ENCODE data around the gene SHB. TPM values are rescaled to one million over a fixed set of nuclear protein-coding genes. Genes with fewer than 3 reads are reported as not detected.

The SHB gene
- total and polyA plus RNA-seq, 2 of the 13 experiments (the other 11 are each of a cell fraction or from before 2014, with no cell fraction given), result 19.4 to 20.7 TPM

DNA sequence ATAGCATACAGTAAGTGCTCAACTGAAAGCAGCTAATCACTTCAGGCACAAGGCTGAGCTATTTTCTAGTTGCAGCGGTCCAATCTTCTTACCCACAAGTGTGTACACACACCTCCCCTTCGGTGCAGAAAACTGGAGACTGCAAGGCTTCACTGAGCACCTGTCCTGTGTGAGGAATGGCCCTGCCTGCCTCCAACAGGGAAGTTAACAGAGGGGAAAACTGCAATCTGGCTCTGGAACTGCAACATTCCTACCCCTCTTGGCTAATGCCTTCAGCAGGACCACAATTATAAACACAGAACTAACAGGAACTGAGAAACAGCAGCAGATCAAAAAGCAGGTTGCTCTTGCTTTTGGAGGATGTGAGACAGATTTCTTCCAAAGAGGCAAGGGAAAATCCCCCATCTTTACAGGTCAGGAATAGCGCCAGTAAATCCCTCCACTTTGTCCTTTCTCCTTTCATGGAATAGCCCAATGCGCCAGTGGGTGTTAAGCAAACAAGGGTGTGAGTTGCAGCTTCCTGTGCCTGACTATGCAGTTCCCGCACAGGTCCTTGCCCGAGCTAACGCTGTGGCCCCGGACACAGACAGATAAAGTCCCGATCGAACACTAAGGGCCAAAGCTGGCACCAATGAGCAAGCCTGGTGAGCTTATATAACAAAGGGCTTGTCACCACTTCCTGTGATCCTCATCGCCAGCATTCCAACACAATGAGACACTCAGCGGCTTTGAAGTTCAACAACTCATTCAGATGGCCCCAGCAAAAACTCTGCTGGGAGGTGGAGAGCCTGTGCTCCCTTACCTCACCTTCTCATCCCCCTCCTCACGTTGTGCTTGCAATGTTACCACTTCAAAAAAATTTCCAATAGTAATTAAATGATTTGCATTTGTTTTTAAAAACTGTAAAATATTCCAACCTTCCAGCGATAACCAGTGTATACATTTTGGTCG, 21.5 kb downstream of the SHB start (continued):
- TF ChIP-seq, protein P1, sequence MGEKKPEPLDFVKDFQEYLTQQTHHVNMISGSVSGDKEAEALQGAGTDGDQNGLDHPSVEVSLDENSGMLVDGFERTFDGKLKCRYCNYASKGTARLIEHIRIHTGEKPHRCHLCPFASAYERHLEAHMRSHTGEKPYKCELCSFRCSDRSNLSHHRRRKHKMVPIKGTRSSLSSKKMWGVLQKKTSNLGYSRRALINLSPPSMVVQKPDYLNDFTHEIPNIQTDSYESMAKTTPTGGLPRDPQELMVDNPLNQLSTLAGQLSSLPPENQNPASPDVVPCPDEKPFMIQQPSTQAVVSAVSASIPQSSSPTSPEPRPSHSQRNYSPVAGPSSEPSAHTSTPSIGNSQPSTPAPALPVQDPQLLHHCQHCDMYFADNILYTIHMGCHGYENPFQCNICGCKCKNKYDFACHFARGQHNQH (CRISPR knock-in tag; IDR thresholded peaks at IDR 0.05), result peak; percentile 89
- TF ChIP-seq ZNF230 (CRISPR knock-in tag; IDR thresholded peaks at IDR 0.05), result peak; percentile 73; the same call in 1 of the 2 replicates
- peak; percentile 88; the same call in 1 of the 2 replicates for TF ChIP-seq ZBTB38 (CRISPR knock-in tag; IDR thresholded peaks at IDR 0.05)
- TF ChIP-seq AGO2 (optimal IDR thresholded peaks at IDR 0.05; ENCODE audit: low read depth, low read length), result no peak
- TF ChIP-seq SALL1 (CRISPR knock-in tag; IDR thresholded peaks at IDR 0.05), result peak; percentile 98
- no peak for TF ChIP-seq IKZF1 (IDR thresholded peaks at IDR 0.05)
- no peak for TF ChIP-seq CENPX (CRISPR knock-in tag; IDR thresholded peaks at IDR 0.05)
- no peak for TF ChIP-seq ZFYVE20 (CRISPR knock-in tag; IDR thresholded peaks at IDR 0.05; ENCODE audit: borderline replicate concordance, low read depth)
- TF ChIP-seq ZNF30 (CRISPR knock-in tag; IDR thresholded peaks at IDR 0.05), result no peak
- peak; percentile 67; the same call in 1 of the 3 replicates for TF ChIP-seq MXI1 (IDR thresholded peaks at IDR 0.05; ENCODE audit: borderline replicate concordance, low read depth, low read length)
- TF ChIP-seq ZNF761 (CRISPR knock-in tag; conservative IDR thresholded peaks at IDR 0.05), result 0 out of 2 replicates have a peak, but pooled peaks have one; percentile 65
- TF ChIP-seq, protein P2, sequence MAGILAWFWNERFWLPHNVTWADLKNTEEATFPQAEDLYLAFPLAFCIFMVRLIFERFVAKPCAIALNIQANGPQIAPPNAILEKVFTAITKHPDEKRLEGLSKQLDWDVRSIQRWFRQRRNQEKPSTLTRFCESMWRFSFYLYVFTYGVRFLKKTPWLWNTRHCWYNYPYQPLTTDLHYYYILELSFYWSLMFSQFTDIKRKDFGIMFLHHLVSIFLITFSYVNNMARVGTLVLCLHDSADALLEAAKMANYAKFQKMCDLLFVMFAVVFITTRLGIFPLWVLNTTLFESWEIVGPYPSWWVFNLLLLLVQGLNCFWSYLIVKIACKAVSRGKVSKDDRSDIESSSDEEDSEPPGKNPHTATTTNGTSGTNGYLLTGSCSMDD (CRISPR knock-in tag; IDR thresholded peaks at IDR 0.05), result no peak
- no peak for TF ChIP-seq IRX3 (CRISPR knock-in tag; IDR thresholded peaks at IDR 0.05; ENCODE audit: borderline replicate concordance, low read depth)
- no peak for TF ChIP-seq FIP1L1 (IDR thresholded peaks at IDR 0.05; ENCODE audit: borderline replicate concordance, insufficient read depth, low read depth, low read length)
- peak; percentile 35; the same call in 1 of the 2 replicates for TF ChIP-seq RAD21 (CRISPR knock-in tag; IDR thresholded peaks at IDR 0.05)
- TF ChIP-seq, protein P3, sequence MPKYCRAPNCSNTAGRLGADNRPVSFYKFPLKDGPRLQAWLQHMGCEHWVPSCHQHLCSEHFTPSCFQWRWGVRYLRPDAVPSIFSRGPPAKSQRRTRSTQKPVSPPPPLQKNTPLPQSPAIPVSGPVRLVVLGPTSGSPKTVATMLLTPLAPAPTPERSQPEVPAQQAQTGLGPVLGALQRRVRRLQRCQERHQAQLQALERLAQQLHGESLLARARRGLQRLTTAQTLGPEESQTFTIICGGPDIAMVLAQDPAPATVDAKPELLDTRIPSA (CRISPR knock-in tag; IDR thresholded peaks at IDR 0.05; ENCODE audit: borderline replicate concordance), result no peak
- TF ChIP-seq, protein P4, sequence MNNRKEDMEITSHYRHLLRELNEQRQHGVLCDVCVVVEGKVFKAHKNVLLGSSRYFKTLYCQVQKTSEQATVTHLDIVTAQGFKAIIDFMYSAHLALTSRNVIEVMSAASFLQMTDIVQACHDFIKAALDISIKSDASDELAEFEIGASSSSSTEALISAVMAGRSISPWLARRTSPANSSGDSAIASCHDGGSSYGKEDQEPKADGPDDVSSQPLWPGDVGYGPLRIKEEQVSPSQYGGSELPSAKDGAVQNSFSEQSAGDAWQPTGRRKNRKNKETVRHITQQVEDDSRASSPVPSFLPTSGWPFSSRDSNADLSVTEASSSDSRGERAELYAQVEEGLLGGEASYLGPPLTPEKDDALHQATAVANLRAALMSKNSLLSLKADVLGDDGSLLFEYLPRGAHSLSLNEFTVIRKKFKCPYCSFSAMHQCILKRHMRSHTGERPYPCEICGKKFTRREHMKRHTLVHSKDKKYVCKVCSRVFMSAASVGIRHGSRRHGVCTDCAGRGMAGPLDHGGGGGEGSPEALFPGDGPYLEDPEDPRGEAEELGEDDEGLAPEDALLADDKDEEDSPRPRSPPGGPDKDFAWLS (CRISPR knock-in tag; IDR thresholded peaks at IDR 0.05; ENCODE audit: borderline replicate concordance), result no peak
- TF ChIP-seq ZNF605 (CRISPR knock-in tag; IDR thresholded peaks at IDR 0.05), result peak; percentile 92
- TF ChIP-seq PHF21A (CRISPR knock-in tag; IDR thresholded peaks at IDR 0.05), result peak; percentile 98
- TF ChIP-seq CENPT (CRISPR knock-in tag; IDR thresholded peaks at IDR 0.05; ENCODE audit: low read depth), result no peak
- no peak for TF ChIP-seq PHB2 (IDR thresholded peaks at IDR 0.05; ENCODE audit: partially characterized antibody)
- peak; percentile 50; the same call in 1 of the 2 replicates for TF ChIP-seq ZBTB21 (CRISPR knock-in tag; IDR thresholded peaks at IDR 0.05)
- peak; percentile 99 for TF ChIP-seq TEAD3 (CRISPR knock-in tag; optimal IDR thresholded peaks at IDR 0.05; ENCODE audit: borderline replicate concordance)

Measured in HepG2 (cell line).